BLaER1 (cell line): ENCODE measurements around the gene SHROOM3.
A peak's percentile ranks its signal among the peaks of the same experiment; 100 is the strongest.

Experiments
- H3K27ac ChIP-seq: shearing (Covaris generic); formaldehyde crosslinking; 2 replicates; pipeline ENCODE4 v1.8.1; 2022
- H3K27me3 ChIP-seq: shearing (Covaris generic); formaldehyde crosslinking; 2 replicates; pipeline ENCODE4 v1.8.1; 2022
- H3K36me3 ChIP-seq: shearing (Covaris generic); formaldehyde crosslinking; 2 replicates; pipeline ENCODE4 v1.8.1; 2022
- H3K4me1 ChIP-seq: shearing (Covaris generic); formaldehyde crosslinking; 2 replicates; pipeline ENCODE4 v1.8.1; 2022
- H3K4me2 ChIP-seq: shearing (Covaris generic); formaldehyde crosslinking; 2 replicates; pipeline ENCODE4 v1.8.1; 2022
- H3K4me3 ChIP-seq: shearing (Covaris generic); formaldehyde crosslinking; 2 replicates; pipeline ENCODE4 v1.8.1; 2022
- H3K9ac ChIP-seq: shearing (Covaris generic); formaldehyde crosslinking; 2 replicates; pipeline ENCODE4 v1.8.1; 2022
- H3K9me3 ChIP-seq: shearing (Covaris generic); formaldehyde crosslinking; 2 replicates; pipeline ENCODE4 v1.8.1; 2022
- H4K20me1 ChIP-seq: shearing (Covaris generic); formaldehyde crosslinking; 2 replicates; pipeline ENCODE4 v1.8.1; 2022
- Cebpa-rat ChIP-seq: shearing (Covaris generic); IDR thresholded peaks from 2 replicates; pipeline ENCODE4 v1.8.1; 2022

Gene SHROOM3

DNA sequence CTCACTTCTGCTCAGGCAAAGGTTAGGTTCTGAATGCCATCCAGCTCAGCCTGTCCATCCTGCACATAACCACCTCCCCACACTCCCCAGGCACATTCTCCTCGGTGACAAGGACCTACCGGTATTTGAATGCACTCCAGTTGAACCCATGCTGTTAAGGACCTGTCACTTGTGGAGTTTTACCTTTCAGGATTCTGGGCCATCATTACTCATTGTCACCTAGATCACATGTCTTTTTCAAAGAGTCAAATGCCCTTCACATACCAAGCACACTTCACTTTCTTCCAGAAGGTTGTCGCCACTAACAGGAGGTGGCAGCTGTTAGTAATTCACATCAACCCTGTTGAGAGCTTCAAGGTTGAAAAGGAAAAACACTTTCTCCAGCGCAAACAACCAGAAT is 244.7 kb downstream of the SHROOM3 start:
- H3K4me1 ChIP-seq: peaks cover 12% of the 10 kb centered on the region
- TF ChIP-seq Cebpa-rat: no peak
- no peak overlapping the region for H3K9ac ChIP-seq
- H3K4me3 ChIP-seq: no peak overlapping the region
- H3K4me2 ChIP-seq: no peak overlapping the region
- no peaks in the 10 kb centered on the region for H4K20me1 ChIP-seq
- H3K27me3 ChIP-seq: no peaks in the 10 kb centered on the region
- no peaks in the 10 kb centered on the region for H3K9me3 ChIP-seq
- no peak overlapping the region for H3K27ac ChIP-seq
- H3K36me3 ChIP-seq: no peaks in the 10 kb centered on the region

DNA sequence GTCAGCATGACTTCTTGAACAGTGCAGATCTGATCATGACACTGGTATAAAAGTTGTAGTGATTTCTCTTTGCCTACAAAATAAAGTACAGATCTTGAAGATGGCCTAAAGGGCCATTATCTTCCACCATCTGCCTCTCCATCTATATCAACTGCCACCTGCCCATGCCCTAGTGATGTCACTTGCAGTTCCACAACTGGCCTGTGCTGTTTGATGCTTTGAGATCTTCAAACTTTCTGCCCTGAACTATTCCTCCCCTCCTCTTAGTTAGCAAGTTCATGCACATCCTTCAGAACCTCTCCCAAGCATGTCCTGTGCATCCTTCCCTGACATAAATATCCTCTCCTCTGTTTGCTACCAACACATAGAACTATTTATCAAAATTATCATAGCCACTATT is 245.9 kb downstream of the SHROOM3 start:
- H3K4me2 ChIP-seq: peak overlapping the region; percentile 40
- no peak overlapping the region for H3K4me3 ChIP-seq
- H3K27me3 ChIP-seq: no peaks in the 10 kb centered on the region
- H3K27ac ChIP-seq: no peak overlapping the region
- no peaks in the 10 kb centered on the region for H3K9me3 ChIP-seq
- H3K4me1 ChIP-seq: peaks cover 15% of the 10 kb centered on the region
- H4K20me1 ChIP-seq: no peaks in the 10 kb centered on the region
- no peaks in the 10 kb centered on the region for H3K36me3 ChIP-seq
- no peak overlapping the region for H3K9ac ChIP-seq
- no peak for TF ChIP-seq Cebpa-rat

DNA sequence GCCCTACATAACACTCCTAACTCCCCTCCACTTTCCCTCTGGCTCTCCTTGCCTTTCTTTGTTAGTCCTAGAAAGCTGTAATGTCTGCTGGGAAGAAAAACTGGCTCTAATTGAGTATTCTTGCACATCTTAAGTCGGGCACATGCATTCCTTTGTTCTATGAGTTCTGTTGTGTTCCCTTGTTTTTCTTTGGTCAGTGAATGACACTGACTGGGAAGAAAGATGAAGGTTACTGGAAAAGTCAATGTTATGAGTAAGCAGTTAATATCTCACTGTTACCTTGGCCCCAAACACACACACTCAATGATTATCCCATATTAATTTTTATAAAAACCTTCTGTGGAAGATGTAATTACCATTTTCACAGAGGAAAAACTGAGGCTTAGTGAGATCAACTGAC is 247.0 kb downstream of the SHROOM3 start:
- Histone ChIP-seq H3K36me3 (no peaks in the 10 kb centered on the region), H3K4me3 (no peak overlapping the region), H3K27ac (no peak overlapping the region), H3K4me1 (peaks cover 24% of the 10 kb centered on the region), H3K4me2 (peak overlapping the region; percentile 40), H3K9ac (no peak overlapping the region), H3K9me3 (no peaks in the 10 kb centered on the region), H4K20me1 (no peaks in the 10 kb centered on the region), H3K27me3 (no peaks in the 10 kb centered on the region)
- TF ChIP-seq Cebpa-rat: no peak

DNA sequence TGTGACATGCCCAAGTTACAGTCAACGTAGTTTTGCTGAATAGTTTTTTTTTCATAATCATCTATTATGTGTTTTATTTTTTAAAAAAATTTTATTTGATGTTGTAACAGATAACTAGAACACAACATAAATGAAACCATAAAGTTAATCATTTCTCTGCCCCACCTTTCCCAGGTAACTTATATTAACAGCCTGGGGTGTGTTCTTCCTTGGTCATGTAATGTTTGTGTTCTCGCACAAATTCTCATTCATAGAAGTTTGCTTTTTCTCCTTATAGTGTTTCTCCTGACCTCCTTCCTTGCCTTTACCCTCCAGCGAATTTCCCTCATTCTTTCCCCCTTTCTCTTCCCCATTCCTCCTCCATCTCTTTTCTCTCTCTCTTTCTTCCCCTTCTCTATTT is 248.1 kb downstream of the SHROOM3 start:
- Histone ChIP-seq H3K4me1 (peaks cover 35% of the 10 kb centered on the region), H3K4me2 (no peak overlapping the region), H3K27ac (no peak overlapping the region), H3K36me3 (no peaks in the 10 kb centered on the region), H3K9me3 (no peaks in the 10 kb centered on the region), H3K4me3 (no peak overlapping the region), H3K9ac (no peak overlapping the region), H3K27me3 (no peaks in the 10 kb centered on the region), H4K20me1 (no peaks in the 10 kb centered on the region)
- TF ChIP-seq Cebpa-rat: no peak

DNA sequence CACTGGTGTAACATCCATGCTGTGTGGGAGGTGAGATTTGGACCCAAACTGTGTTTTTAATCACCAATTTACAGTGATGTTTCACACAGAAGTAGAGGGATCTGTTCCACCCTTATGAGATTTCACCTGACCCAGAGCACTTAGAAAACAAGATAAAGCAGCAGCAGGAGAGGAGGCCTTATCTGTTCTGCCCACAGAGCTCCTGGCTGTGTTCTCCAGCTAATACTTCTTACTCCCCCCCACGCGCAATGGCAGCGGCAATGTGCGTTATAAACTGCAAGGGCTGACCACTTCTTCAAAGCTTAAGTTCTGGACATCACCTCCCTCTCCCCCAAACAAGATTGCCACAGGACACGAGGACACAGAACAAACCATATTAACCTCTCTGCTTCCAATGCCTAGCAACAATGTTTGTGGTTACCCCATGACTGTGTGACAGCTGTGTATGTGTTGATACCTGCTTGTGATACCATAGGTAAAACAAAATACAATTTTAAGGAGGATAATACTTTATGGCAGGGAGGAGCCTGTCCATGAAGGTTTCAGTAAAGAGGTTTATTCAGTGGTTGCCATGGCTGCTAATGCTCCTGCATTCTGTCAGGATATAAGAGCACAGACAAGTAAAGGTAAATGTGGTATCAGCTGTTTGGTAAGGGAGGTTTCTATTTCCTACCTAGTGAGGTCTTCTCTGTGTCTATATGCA is 252.9 kb downstream of the SHROOM3 start:
- H4K20me1 ChIP-seq: no peaks in the 10 kb centered on the region
- H3K9ac ChIP-seq: peak overlapping the region; percentile 97
- H3K27ac ChIP-seq: peak overlapping the region; percentile 98
- TF ChIP-seq Cebpa-rat: no peak
- no peaks in the 10 kb centered on the region for H3K27me3 ChIP-seq
- H3K36me3 ChIP-seq: 0 out of 2 replicates have a peak, but pooled peaks cover 3% of the 10 kb centered on the region
- H3K4me1 ChIP-seq: peaks cover 52% of the 10 kb centered on the region
- H3K9me3 ChIP-seq: no peaks in the 10 kb centered on the region
- peak overlapping the region; percentile 84 for H3K4me3 ChIP-seq
- H3K4me2 ChIP-seq: peak overlapping the region; percentile 88

DNA sequence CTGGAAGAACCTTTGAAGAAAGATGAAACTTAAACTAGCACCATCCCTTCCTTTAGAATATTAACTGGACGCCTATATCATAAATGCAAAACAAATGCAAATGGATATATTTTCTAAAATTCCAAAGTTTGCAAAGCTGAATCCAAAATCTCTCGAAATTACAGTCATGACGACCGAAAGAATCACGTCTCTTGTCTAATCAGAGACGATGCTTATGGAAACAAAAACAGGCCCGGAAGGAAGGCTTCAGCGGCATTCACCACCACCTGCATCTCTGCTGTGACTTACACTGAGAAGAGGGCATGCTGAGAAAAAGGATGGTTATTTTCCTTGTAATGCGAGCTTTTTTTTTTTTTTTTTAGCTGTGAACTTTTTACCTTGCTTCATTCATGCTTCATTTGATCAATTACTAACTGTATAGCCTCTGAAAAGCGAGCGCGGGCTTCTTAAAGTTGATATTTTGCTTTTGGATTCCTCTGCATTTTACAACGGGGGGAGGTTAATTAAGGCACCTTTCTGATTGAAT is 253.7 kb downstream of the SHROOM3 start:
- H3K36me3 ChIP-seq: 0 out of 2 replicates have a peak, but pooled peaks cover 3% of the 10 kb centered on the region
- H3K4me2 ChIP-seq: peak overlapping the region; percentile 88
- peak overlapping the region; percentile 84 for H3K4me3 ChIP-seq
- peaks cover 53% of the 10 kb centered on the region for H3K4me1 ChIP-seq
- H3K9me3 ChIP-seq: no peaks in the 10 kb centered on the region
- H4K20me1 ChIP-seq: no peaks in the 10 kb centered on the region
- no peak for TF ChIP-seq Cebpa-rat
- H3K27ac ChIP-seq: peak overlapping the region; percentile 98
- H3K9ac ChIP-seq: peak overlapping the region; percentile 97
- H3K27me3 ChIP-seq: no peaks in the 10 kb centered on the region

DNA sequence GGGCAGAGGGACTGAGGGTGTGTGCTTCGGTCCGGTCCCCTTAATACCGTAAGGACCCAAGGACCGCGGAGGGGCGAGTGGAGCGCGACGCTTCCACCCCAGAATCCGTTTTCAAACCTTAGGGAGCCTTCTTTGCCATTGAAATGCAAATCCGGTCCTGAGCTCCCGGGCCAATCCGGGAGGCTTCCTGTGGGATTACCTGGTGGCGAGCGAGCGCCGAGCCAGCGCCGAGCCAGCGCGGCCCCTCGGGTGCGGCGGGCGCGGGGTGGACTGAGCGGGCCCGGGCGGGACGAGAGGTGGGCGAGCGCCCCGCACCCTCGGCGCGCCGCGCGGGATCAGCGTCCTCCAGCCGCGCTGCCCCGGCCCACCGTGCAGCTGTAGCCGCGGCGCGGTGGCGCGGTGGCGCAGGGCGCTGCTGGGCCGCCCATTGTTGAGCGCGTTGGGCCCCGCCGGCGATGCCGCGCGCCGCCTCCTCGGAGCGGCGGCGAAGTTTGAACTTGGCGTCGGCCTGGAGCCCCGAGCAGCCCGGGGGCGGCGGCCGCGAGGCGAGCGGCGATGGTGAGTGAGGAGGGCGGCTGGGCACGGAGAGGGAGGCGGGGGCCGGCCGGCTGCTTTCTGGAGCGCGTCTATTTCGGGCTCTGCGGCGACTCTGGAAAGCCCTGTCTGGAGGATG is 254.3 kb downstream of the SHROOM3 start:
- Histone ChIP-seq H3K4me3 (peak overlapping the region; percentile 84), H3K4me1 (peaks cover 55% of the 10 kb centered on the region)

DNA sequence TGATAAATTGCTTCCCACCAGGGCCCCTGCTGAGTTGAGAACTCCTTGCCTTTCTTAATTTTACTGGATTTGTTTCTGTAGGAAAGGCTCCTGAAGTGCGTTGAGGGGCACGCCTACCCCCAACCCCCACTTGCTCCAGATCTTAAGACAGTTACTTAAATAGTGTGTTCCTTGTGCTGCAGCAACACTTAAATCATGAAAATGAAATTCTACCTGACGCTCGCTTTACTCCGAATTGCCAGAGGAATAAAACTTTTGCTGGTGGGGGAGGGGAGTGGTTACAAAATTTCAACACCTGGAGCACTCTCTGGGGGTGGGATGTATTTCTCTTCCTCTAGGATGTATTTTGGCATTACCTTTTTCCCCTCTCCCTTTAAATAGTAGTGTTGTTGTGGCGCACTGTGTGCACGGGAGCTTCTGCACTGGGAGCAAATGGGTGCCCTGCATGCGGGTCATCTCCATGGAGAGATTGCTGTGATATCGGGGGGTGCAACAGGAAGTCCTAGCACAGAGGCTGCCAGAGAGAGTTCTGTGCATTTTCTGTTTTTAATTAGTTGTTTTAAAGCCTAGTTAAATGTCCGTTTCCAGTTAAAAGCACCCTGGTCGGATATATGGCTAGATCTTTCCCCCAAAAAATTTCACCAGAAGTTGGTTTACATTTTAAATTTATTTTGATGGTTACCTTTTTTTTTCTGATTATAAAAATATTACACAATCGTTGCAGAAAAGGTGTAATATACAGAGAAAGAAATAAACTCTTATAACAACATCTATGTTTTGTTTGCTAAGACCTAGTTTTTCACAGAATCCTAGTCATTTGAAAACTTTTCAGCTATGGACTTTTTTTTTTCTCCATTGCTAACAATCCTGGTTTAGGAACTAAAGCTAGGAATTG is 255.2 kb downstream of the SHROOM3 start:
- H3K4me3 ChIP-seq: peak overlapping the region; percentile 84

More for the DNA sequence above, 254.3 kb downstream of the SHROOM3 start:
- peak overlapping the region; percentile 88 for H3K4me2 ChIP-seq
- H3K9ac ChIP-seq: peak overlapping the region; percentile 97
- no peaks in the 10 kb centered on the region for H3K9me3 ChIP-seq
- H3K27me3 ChIP-seq: no peaks in the 10 kb centered on the region
- no peak for TF ChIP-seq Cebpa-rat
- H3K27ac ChIP-seq: peak overlapping the region; percentile 98
- peaks cover 1% of the 10 kb centered on the region; the same call in 1 of the 2 replicates for H4K20me1 ChIP-seq
- H3K36me3 ChIP-seq: 0 out of 2 replicates have a peak, but pooled peaks cover 3% of the 10 kb centered on the region

DNA sequence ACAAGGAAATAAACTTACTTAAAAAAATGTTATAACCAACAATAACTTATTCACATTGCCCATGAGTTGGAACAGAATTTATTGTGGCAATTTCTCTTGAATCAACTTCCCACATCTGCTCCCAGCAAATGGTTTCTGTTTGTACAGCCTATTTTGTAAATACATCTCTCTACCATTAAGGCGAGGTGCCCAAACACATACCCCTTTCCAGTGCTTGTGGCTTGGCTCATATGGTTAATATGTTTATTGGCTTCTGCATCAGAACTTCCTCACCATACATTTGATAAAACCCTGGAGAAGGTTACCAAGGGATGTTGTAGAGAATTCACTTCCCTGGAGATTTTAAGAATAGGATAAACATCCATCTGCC is 255.9 kb downstream of the SHROOM3 start:
- Histone ChIP-seq H3K9ac (peak overlapping the region; percentile 97), H3K27me3 (no peaks in the 10 kb centered on the region), H3K9me3 (no peaks in the 10 kb centered on the region), H3K4me3 (peak overlapping the region; percentile 84), H3K4me2 (peak overlapping the region; percentile 88), H3K27ac (peak overlapping the region; percentile 98), H4K20me1 (peaks cover 17% of the 10 kb centered on the region), H3K4me1 (peaks cover 69% of the 10 kb centered on the region), H3K36me3 (peaks cover 18% of the 10 kb centered on the region; the same call in 1 of the 2 replicates)
- no peak for TF ChIP-seq Cebpa-rat

More for the DNA sequence above, 255.2 kb downstream of the SHROOM3 start:
- peaks cover 65% of the 10 kb centered on the region for H3K4me1 ChIP-seq
- no peaks in the 10 kb centered on the region for H3K27me3 ChIP-seq
- H3K9me3 ChIP-seq: no peaks in the 10 kb centered on the region
- H3K9ac ChIP-seq: peak overlapping the region; percentile 97
- H3K36me3 ChIP-seq: peaks cover 12% of the 10 kb centered on the region; the same call in 1 of the 2 replicates
- no peak; the same call in 1 of the 2 replicates for TF ChIP-seq Cebpa-rat
- peak overlapping the region; percentile 88 for H3K4me2 ChIP-seq
- peaks cover 11% of the 10 kb centered on the region for H4K20me1 ChIP-seq
- peak overlapping the region; percentile 98 for H3K27ac ChIP-seq
